ENCODE data around the gene TXK. TPM values are rescaled to one million over a fixed set of nuclear protein-coding genes. Genes with fewer than 3 reads are reported as not detected.

TXK gene
- total RNA-seq, 1 experiment from 2014 or later = 1.7 TPM

- ChIA-PET CTCF (no interaction called here), RAD21 (ENCODE audit: low non-redundant PET in 1 of 2, low total read pairs in 2 of 2, uncharacterized antibody in 2 of 2, unreplicated experiment in 2 of 2) (no interaction called here), POLR2A (no interaction called here)
- ATAC-seq = no peak
- BruUV-seq (replicated peaks) = no TSS peak
- H3K9ac ChIP-seq (ENCODE audit: low read length) = no peak overlapping the region
- no peaks in the 10 kb centered on the region for H3K9me2 ChIP-seq (ENCODE audit: insufficient read depth)
- H3K9me3 ChIP-seq (ENCODE audit: control insufficient read depth in 1 of 2, insufficient read depth in 1 of 2, low read depth in 1 of 2, low read length in 2 of 2) = no peaks in the 10 kb centered on the region
- TF ChIP-seq EGR1 (IDR thresholded peaks at IDR 0.05; ENCODE audit: low read depth) = no peak
- no peak for TF ChIP-seq ELF1 (IDR thresholded peaks at IDR 0.05; ENCODE audit: borderline replicate concordance, low read depth)
- no peak for TF ChIP-seq JUND (IDR thresholded peaks at IDR 0.05)
- no peak overlapping the region for H2AFZ ChIP-seq (ENCODE audit: low read depth, low read length, poor library complexity, severe bottlenecking)
- no peaks in the 10 kb centered on the region for H4K20me1 ChIP-seq (ENCODE audit: insufficient read depth)
- H3K79me2 ChIP-seq (ENCODE audit: insufficient read depth, low read length) = peaks cover 8% of the 10 kb centered on the region; the same call in 1 of the 2 replicates
- DNase-seq (ENCODE audit: low read depth, low spot score) = no peak
- no peak overlapping the region for H3K4me3 ChIP-seq (replicated peaks in 1 of 2; ENCODE audit: low read depth in 1 of 2, low read length in 2 of 2)
- no peak overlapping the region for H3K4me2 ChIP-seq (ENCODE audit: low read length)
- H3K36me3 ChIP-seq (ENCODE audit: control insufficient read depth in 1 of 2, insufficient read depth in 2 of 2, low read length in 2 of 2) = peaks cover 3% of the 10 kb centered on the region in 2 experiments; a peak in 2 of 4 replicates
- H3K27ac ChIP-seq (ENCODE audit: low read depth, low read length) = no peak overlapping the region
- H3K27me3 ChIP-seq (ENCODE audit: insufficient read depth, low read length) = no peaks in the 10 kb centered on the region
- H3K4me1 ChIP-seq (ENCODE audit: control insufficient read depth in 1 of 2, insufficient read depth in 2 of 2, low read length in 2 of 2) = no peaks in the 10 kb centered on the region; a peak in 1 of 4 replicates
- intact Hi-C loops (cut with micrococcal nuclease) = no loop called here
Observed at GRCh38 chr4:48022192-48022799, 111.8 kb downstream of the TXK start.

GRCh38 chr4:48021100-48021499 is 113.0 kb downstream of the TXK start:
- intact Hi-C loops (cut with micrococcal nuclease) = no loop called here
- RAD21 ChIA-PET (ENCODE audit: low non-redundant PET in 1 of 2, low total read pairs in 2 of 2, uncharacterized antibody in 2 of 2, unreplicated experiment in 2 of 2) = no interaction called here
- H3K79me2 ChIP-seq (ENCODE audit: insufficient read depth, low read length) = peaks cover 8% of the 10 kb centered on the region; the same call in 1 of the 2 replicates

More at GRCh38 chr4:48021100-48021499, 113.0 kb downstream of the TXK start:
- peaks cover 0 to 3% of the 10 kb centered on the region in 2 experiments; a peak in 2 of 4 replicates for H3K36me3 ChIP-seq (ENCODE audit: control insufficient read depth in 1 of 2, insufficient read depth in 2 of 2, low read length in 2 of 2)
- ATAC-seq = no peak
- H3K9ac ChIP-seq (ENCODE audit: low read length) = no peak overlapping the region
- no TSS peak for BruUV-seq (replicated peaks)
- H2AFZ ChIP-seq (ENCODE audit: low read depth, low read length, poor library complexity, severe bottlenecking) = no peak overlapping the region
- H3K27ac ChIP-seq (ENCODE audit: low read depth, low read length) = no peak overlapping the region
- no peaks in the 10 kb centered on the region for H3K27me3 ChIP-seq (ENCODE audit: insufficient read depth, low read length)
- no peak for DNase-seq (ENCODE audit: low read depth, low spot score)
- TF ChIP-seq ZBTB33 (IDR thresholded peaks at IDR 0.05; ENCODE audit: extremely low read depth, insufficient replicate concordance, low read length) (no peak), CEBPB (IDR thresholded peaks at IDR 0.05; ENCODE audit: low read depth) (no peak)
- H3K4me1 ChIP-seq (ENCODE audit: control insufficient read depth in 1 of 2, insufficient read depth in 2 of 2, low read length in 2 of 2) = peaks cover 0 to under 1% of the 10 kb centered on the region in 2 experiments; a peak in 1 of 4 replicates
- CTCF ChIA-PET = no interaction called here
- POLR2A ChIA-PET = no interaction called here
- no peak overlapping the region for H3K4me2 ChIP-seq (ENCODE audit: low read length)
- H3K9me2 ChIP-seq (ENCODE audit: insufficient read depth) = no peaks in the 10 kb centered on the region
- H3K9me3 ChIP-seq (ENCODE audit: control insufficient read depth in 1 of 2, insufficient read depth in 1 of 2, low read depth in 1 of 2, low read length in 2 of 2) = no peaks in the 10 kb centered on the region
- no peaks in the 10 kb centered on the region for H4K20me1 ChIP-seq (ENCODE audit: insufficient read depth)
- no peak overlapping the region for H3K4me3 ChIP-seq (replicated peaks in 1 of 2; ENCODE audit: low read depth in 1 of 2, low read length in 2 of 2)

All from HCT116 (cell line).